K562 (cell line): ENCODE data around the gene ETFRF1. TPM values are rescaled to one million over a fixed set of nuclear protein-coding genes. Genes with fewer than 3 reads are reported as not detected.

Experiments used
- C11orf30 ChIP-seq: fragments of 450-650 bp; IDR thresholded peaks from 2 replicates; pipeline ENCODE4 v1.6.1; 2016; ENCODE audit warnings: low read depth, mild to moderate bottlenecking
- CHD7 ChIP-seq: fragments of 200-600 bp; sonication (generic); IDR thresholded peaks from one replicate; pipeline ENCODE4 v1.6.1; 2012; ENCODE audit warnings: mild to moderate bottlenecking, low read depth, low read length, inconsistent platforms
- KDM1A ChIP-seq, 2 experiments: fragments of 450-650 bp; IDR thresholded peaks; 2 replicates each; pipeline ENCODE4 v1.6.1; 2016; ENCODE audit warnings: mild to moderate bottlenecking in 2 of 2
- MLX ChIP-seq, 2 experiments: fragments of 450-650 bp in 1 of 2; sonication (generic) in 1 of 2; formaldehyde crosslinking; conservative IDR thresholded peaks; 2 replicates each; pipeline versions ENCODE4 v1.4.0 to v1.8.1; 2020 to 2022; ENCODE audit warnings: mild to moderate bottlenecking in 1 of 2, missing genetic modification reagents in 1 of 2
- PCBP2 ChIP-seq: fragments of 200-400 bp; formaldehyde crosslinking; IDR thresholded peaks from 2 replicates; pipeline ENCODE4 v1.6.1; 2018; ENCODE audit warnings: low read length, low read depth, mild to moderate bottlenecking, moderate library complexity; ENCODE audit not compliant: poor library complexity, severe bottlenecking
- POLR2AphosphoS5 ChIP-seq: IDR thresholded peaks from 2 replicates; pipeline ENCODE4 v1.6.1; 2011; ENCODE audit warnings: mild to moderate bottlenecking, low read depth, low read length, moderate library complexity; ENCODE audit not compliant: control insufficient read depth, insufficient read depth
- SAFB2 ChIP-seq: fragments of 200-400 bp; formaldehyde crosslinking; IDR thresholded peaks from 2 replicates; pipeline ENCODE4 v1.6.1; 2018; ENCODE audit warnings: borderline replicate concordance, low read length, low read depth, moderate library complexity; ENCODE audit not compliant: severe bottlenecking
- SIN3A ChIP-seq, 2 experiments: fragments of 150-350 bp in 1 of 2; IDR thresholded peaks; 2 replicates each; pipeline ENCODE4 v1.6.1; 2011 to 2016; ENCODE audit warnings: borderline replicate concordance in 2 of 2, low read depth in 2 of 2, low read length in 2 of 2, mild to moderate bottlenecking in 2 of 2, moderate library complexity in 2 of 2; ENCODE audit not compliant: control insufficient read depth in 1 of 2
- VEZF1 ChIP-seq: fragments of 200-800 bp; sonication (Bioruptor generic); IDR thresholded peaks from 2 replicates; pipeline ENCODE4 v1.6.1; 2017; ENCODE audit warnings: missing genetic modification characterization, missing compliant biosample characterization
- ZBTB12 ChIP-seq: fragments of 250-450 bp; sonication (Bioruptor Pico); IDR thresholded peaks from 2 replicates; pipeline ENCODE4 v1.4.0; 2020
- polyA plus RNA-seq, 8 experiments: library from polyadenylated mRNA; depleted of rRNA in 4 of 8; stranded (reverse) in 5 of 8; unstranded in 3 of 8; fragments of >200 nt; fragmentation: Nextera tagmentation in 2 of 8; fragmentation: Illumina TruSeq in 1 of 8; extraction: Ambion mirVana in 2 of 8; extraction: Trizol in 1 of 8; gene quantifications; 2 replicates each; pipeline versions ENCODE4 v1.2.1 to v1.2.3, GENCODE V29; 2011 to 2014; ENCODE audit warnings: inconsistent platforms in 1 of 8, missing spikeins in 1 of 8
- total RNA-seq, 7 experiments: library from RNA; depleted of rRNA in 6 of 7; stranded (reverse); fragments of >200 nt in 6 of 7; fragmentation: Illumina TruSeq in 2 of 7; extraction: Trizol in 2 of 7; gene quantifications; 2 replicates each; pipeline versions ENCODE4 v1.2.1 to v1.2.3, GENCODE V29; 2011 to 2021; ENCODE audit warnings: low replicate concordance in 1 of 7

ETFRF1 gene
- total and polyA plus RNA-seq, 9 of the 15 experiments (the other 6 are each of a cell fraction or from before 2014, with no cell fraction given) = 16.1 to 107 (median 33.7) TPM

- no peak for TF ChIP-seq ZBTB12 (CRISPR knock-in tag)
- TF ChIP-seq SIN3A (IDR thresholded peaks at IDR 0.05; ENCODE audit: borderline replicate concordance in 2 of 2, control insufficient read depth in 1 of 2, low read depth in 2 of 2, low read length in 2 of 2) = no peak
- no peak for TF ChIP-seq KDM1A (IDR thresholded peaks at IDR 0.05)
- no peak for TF ChIP-seq PCBP2
- peak; percentile 84 for TF ChIP-seq C11orf30
- no peak for TF ChIP-seq POLR2AphosphoS5
- TF ChIP-seq CHD7 = no peak
- no peak; the same call in 1 of the 2 replicates for TF ChIP-seq VEZF1
- TF ChIP-seq SAFB2 = no peak
- TF ChIP-seq MLX (CRISPR knock-in tag; conservative IDR thresholded peaks at IDR 0.05) = no peak
Observed at GRCh38 chr12:25245491-25245890, 50.5 kb downstream of the ETFRF1 start (continued).
